ENCODE data around the gene TRIM49B.
"Not testable (repeated sequence)": the region's sequence is repeated elsewhere in the genome, so short reads cannot be mapped to it uniquely, and the experiment has no call there.

The TRIM49B gene, protein sequence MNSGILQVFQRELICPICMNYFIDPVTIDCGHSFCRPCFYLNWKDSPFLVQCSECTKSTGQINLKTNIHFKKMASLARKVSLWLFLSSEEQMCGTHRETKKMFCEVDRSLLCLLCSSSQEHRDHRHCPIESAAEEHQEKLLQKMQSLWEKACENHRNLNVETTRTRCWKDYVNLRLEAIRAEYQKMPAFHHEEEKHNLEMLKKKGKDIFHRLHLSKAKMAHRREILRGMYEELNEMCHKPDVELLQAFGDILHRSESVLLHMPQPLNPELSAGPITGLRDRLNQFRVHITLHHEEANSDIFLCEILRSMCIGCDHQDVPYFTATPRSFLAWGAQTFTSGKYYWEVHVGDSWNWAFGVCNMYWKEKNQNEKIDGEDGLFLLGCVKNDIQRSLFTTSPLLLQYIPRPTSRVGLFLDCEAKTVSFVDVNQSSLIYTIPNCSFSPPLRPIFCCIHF

DNA sequence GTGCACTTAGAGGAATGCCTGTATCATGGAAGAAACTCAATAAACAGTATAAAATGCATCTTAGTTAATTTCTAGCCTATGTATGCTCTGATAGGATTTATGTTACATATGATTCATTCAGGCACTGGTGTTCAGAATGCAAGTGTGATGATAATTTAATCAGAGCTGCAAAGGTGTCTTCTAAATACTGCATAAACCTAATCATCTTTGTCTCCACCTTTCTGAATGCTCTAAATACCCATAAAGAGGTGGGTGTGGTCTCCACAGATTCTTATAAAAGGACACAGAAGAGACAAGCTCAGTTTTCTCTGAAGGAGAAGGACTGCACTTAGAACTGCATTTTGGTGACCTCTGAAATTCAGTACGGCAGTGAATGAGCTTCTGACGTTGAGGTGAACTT lies at the start of gene TRIM49B:
Gene TRIM49B (plus strand): TSS at position 301 of the 400 bp plus-strand sequence. CDS start 2,777 bp downstream, outside the sequence.
- DNase-seq, result not testable (repeated sequence)

DNA sequence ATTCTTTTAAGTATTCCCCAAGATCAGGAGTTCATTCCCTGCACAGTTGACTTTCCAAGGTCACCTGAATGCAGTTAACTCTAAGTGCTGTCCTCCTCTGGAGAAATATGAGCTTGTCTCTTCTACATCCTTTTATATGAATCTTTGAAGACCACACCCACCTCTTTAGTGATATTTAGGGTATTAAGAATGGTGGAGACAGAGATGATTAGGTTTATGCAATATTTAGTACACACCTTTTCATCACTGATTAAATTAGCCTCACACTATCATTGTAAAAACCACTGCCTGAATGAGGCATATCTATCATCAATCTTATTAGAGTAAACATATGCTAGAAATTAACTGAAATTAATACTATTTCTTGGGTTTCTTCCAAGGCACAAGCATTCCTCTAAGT lies 44.8 kb upstream of the TRIM49B start, which contains the start of gene TRIM51G:
Gene TRIM51G (minus strand): TSS at position 101 of the 400 bp plus-strand sequence. CDS start 2,190 bp downstream, outside the sequence.
- DNase-seq, result not testable (repeated sequence)

DNA sequence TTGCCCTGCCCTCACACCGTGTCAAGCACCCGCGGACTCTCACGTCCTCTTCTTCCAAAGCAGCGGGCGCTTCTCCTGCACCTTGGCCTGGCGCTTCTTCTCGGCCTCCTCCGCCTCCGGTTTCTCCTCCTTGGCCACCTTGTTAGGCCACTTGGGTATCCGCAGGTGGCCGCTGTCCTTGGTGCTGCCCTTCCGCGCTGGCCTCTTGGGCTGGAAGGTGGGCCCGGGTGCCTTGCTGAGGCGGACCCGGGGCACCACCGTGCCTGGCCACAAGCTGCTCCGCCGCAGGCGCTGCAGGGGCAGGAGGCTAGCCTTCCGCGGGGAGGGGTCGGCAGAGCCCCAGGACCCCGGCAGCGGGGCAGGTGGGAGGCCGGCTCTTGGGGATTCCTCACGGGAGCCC lies 19.6 kb downstream of the TRIM49B start:
- DNase-seq, result not testable (repeated sequence)

DNA sequence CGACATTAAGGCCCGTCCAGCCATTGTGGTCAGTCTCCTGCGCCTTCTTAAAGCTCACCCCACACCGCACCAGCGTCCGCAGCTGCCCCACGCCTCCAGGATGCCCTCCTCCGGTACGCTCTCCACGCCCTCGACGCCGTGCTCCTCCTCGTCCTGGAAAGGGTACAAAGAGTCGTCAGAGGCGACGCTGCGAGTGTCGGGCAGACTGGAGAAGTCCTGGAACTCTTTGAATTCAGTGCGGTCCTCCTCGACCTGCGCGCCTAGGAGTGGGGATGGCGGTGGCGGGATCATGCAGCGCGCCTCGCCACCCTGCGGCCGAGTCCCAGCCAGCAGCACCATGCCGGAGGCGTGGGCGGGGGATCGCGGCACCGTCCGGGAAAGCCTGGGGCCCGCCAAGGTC lies 21.2 kb downstream of the TRIM49B start:
- not testable (repeated sequence) for DNase-seq

DNA sequence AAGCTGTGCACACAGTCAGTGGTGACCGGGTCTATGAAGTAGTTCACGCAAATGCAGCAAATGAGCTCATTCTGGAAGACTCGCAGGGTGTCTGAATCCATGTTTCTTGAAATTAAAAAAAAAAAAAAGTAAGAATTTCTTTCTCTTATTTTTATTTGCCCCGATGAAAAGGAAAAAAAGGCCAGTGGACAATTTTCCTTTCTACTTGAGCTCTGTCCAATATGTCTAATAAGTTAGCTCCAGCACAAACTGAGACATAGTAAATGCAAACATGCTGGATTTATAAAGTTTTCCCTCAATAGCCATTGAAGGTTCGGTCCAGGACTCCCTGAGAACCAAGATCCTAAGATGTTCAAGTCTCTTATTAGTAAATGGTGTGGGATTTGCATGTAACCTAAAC lies 30.4 kb downstream of the TRIM49B start, which contains the start of gene TRIM64C:
Gene TRIM64C (minus strand): TSS at position 101 of the 400 bp plus-strand sequence. CDS start 0 bp downstream, at position 101.
- DNase-seq, result not testable (repeated sequence)

DNA sequence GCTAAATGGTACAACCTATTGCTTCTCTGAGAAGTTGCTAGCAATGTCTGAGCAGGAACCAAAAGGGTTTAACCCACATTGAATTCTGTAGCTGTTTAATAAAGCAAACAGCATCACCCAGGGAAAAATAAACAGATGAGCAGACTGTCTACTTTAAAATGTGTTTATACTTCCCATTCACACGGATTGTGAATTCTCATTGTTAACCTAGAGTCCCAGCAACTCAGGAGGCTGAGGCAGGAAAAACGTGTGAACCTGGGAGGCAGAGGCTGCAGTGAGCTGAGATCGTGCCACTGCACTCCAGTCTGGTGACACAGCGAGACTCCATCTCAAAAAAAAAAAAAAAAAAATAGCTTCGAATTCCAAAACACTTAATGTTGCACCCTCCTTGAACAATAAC lies 41.3 kb downstream of the TRIM49B start:
- not testable (repeated sequence) for DNase-seq

Data from OCI-M1 (cell line).